Fibroblast of the conjunctiva (primary cell): ENCODE measurements around the gene KIF23.
"Not testable (repeated sequence)": the region's sequence is repeated elsewhere in the genome, so short reads cannot be mapped to it uniquely, and the experiment has no call there.

Experiments used
- DNase-seq: peaks from one replicate; pipeline ENCODE4 v3.0.0-alpha.2; 2010; ENCODE audit warnings: low read depth

The KIF23 gene

DNA sequence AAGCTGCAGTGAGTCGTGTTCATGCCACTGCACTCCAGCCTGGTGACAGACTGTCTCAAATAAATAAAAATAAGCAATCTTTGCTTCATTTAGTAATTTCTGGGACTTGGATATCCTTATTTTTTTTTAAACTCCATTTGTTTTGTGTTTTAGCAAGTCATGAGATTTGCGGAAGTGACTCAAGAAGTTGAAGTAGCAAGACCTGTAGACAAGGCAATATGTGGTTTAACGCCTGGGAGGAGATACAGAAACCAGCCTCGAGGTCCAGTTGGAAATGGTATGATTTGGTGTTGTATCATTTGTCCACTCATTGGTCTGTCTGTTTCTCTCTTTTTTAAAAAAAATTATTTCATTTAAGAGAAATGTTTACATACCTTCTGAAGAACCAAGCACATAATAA lies 21.8 kb downstream of the KIF23 start:
- DNase-seq, result no peak

GRCh38 chr15:69436951-69437350 lies 22.8 kb downstream of the KIF23 start:
- DNase-seq, result no peak

DNA sequence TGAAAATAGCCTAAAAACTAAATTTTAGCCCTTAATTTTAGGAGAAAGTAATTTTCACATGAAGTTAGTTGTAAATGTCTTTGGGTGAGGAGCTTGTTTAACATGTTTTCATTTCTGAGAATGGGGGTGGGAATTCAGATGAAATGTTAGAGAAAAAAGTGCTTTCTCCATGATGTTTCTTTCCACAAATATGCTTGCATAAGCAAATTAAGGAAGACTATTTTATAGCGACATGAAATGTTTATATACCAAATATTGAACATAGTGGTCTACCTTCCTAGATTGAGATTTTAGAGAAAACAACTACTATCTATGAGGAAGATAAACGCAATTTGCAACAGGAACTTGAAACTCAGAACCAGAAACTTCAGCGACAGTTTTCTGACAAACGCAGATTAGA lies 25.5 kb downstream of the KIF23 start:
- no peak for DNase-seq

GRCh38 chr15:69443032-69443611 lies 29.0 kb downstream of the KIF23 start:
- DNase-seq, result no peak

- no peak for DNase-seq
These were observed 30.5 kb downstream of the KIF23 start for GRCh38 chr15:69444686-69445085.

DNA sequence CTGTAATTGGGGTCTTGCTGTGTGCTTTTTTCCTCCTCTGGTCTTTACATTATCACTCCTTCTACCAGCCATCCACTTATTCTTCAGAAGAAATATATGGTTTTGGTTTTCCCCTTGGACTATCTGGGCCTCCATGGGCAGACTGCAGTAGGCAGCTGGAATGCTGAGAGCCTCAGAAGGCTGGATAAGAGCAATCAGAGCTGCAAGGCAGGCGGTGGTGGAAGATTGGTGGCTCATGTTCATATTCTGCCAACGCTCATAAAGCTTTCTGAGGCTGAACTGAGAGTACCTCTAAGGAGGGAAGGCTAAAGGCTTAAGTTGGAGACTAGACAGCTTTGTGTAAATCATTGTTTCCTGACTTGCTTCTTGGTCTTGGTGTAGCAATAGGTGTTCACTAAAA lies 32.8 kb downstream of the KIF23 start:
- no peak for DNase-seq

DNA sequence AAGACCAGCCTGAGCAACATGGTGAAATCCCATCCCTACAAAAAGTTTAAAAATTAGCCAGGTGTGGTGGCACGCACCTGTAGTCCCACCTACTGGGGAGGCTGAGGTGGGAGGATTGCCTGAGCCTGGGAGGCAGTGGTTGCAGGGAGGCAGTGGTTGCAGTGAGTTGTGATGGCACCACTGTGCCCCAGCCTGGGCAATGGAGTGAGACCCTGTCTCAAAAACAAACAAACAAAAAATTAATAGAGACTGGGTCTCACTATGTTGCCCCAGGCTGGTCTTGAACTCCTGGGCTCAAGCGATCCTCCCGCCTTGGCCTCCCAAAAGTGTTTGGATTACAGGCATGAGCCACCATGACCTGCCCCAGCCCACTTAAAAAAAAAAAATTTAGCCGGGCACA lies 36.1 kb downstream of the KIF23 start:
- DNase-seq, result not testable (repeated sequence)

DNA sequence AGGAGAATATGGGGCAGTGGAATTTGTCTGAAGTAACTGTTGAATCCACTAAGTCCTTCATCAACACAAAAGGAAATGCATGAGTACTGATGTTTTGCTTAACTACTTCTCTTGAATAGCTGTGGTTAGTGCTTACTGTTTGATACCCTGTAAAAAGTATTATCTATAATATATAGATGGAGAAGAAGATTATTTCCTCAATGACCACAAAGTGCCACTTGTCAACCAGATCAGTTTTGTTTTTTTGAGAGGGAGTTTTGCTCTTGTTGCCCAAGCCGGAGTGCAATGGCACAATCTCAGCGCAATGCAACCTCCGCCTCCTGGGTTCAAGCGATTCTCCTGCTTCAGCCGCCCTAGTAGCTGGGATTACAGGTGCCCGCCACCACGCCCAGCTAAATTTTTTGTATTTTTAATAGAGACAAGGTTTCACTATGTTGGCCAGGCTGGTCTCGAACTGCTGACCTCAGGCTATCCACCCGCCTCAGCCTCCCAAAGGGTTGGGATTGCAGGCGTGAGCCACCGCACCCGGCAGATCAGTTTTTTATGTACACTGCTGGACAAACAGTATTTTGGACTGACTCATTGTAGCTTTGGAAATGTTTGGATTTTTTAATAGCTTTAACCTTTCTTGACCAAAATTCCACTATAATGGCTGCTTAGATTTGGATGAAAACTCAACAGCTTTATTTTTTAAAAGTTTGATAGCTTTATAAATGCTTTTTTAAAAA lies 37.0 kb downstream of the KIF23 start:
- DNase-seq, result no peak

- no peak for DNase-seq
These were observed 38.0 kb downstream of the KIF23 start for GRCh38 chr15:69451951-69452691.

- peak; percentile 93 for DNase-seq
These were observed 38.8 kb downstream of the KIF23 start, which contains the start of gene RPLP1 for GRCh38 chr15:69452692-69453521. RPLP1 (plus strand) TSS chr15:69452818; CDS start chr15:69452949, 131 bp downstream.

DNA sequence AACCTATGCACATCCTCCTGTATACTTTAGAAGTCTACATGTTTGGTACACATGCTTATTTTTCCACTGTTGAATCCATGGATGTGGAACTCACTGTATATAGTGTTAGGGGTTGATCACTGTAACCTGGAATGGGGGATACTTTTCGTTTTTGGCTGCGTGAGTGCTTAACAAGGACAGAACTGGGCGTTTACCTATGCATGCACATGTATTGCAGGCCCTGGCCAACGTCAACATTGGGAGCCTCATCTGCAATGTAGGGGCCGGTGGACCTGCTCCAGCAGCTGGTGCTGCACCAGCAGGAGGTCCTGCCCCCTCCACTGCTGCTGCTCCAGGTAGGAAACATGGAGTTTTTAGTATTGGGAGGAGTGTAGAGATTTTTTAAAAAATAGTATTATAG lies 40.8 kb downstream of the KIF23 start:
- no peak for DNase-seq

- no peak for DNase-seq
These were observed 42.3 kb downstream of the KIF23 start for GRCh38 chr15:69456208-69457166.

GRCh38 chr15:69457304-69458280 lies 43.4 kb downstream of the KIF23 start:
- no peak for DNase-seq

DNA sequence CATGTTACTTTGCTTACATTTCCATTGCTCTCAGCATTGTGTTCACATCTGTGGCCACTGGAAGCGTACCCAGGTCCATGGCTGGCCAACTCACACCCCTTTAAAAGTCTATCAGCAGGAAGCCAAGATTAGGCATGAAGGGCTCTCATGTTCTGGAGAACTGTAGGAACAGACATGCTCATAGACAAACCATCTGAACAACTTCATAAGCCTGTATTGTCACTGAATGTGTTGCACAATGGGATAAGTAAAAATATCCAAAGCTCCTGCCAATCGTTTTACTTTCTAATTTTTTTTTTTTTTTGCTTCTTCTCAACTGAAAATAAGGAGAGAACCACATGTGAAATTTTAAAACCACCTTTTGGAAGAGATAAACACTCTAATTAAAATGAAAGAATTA lies 44.9 kb downstream of the KIF23 start:
- no peak for DNase-seq

DNA sequence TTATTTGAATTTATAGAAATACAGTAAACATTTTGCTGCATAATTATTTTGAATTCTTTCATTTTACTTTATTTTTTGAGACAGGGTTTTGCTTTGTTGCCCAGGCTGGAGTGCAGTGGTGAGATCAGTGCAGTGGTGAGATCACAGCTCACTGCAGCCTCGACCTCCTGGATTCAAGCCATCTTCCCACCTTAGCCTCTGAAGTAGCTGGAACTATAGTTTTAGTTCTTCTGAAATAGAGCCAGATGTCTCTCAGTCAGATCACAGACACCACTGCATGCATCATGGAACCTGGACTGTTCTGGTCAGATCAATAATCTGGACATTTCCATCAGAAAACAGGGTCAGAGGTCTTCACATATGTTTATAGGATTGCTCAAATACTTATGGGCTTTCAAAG lies 46.3 kb downstream of the KIF23 start:
- no peak for DNase-seq

- DNase-seq, result no peak
These were observed 47.9 kb downstream of the KIF23 start for GRCh38 chr15:69462030-69462492.

DNA sequence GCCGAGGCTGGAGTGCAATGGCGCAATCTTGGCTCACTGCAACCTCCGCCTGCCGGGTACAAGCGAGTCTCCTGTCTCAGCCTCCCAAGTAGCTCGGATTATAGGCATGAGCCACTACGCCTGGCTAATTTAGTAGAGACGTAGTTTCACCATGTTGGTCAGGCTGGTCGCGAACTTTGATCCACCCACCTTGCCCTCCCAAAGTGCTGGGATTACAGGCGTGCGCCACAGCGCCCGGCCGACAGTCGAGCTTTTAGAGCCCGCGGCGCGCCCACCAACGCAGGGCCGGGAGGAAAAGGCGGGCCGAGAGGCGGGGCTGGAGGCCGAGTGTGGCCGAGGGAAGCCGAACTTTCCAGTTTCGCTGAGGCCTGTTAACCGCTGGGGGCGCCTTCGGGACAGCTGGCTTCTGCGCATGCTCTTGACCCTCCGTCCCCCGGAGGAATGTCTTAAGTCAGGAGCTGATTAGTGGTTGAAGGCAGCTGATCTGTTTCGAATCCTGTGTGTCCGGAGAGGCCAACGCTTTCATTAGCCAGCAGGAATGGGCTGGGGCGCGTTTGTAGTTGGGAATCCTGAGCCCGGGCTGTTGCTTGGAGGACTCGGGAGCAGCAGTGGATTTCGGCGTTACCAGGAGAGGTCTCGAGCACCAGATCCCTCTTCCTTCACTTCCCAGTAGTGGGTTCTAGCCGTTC lies 48.5 kb downstream of the KIF23 start:
- peak; percentile 99 for DNase-seq

GRCh38 chr15:69463182-69463756 lies 49.1 kb downstream of the KIF23 start:
- no peak for DNase-seq

DNA sequence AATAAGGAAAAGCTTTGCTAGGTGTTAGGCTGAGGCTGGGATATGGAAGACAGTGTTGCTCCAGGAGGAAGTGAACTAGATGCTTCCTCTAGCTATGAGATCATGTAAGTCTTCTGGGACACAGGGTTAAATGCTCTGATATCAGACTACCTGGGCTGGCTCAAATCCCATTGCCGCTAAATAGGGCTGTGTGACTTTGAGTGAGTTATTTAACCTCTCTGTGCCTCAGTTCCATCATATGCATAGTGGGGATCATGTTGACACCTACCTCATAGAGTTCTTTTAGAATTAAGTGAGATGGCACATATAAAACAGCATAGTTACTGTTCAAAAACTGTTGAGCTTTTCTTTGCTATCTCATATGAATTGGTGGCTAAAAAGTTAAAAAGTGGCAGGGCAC lies 51.1 kb downstream of the KIF23 start:
- DNase-seq, result no peak
